ENCODE data around the gene RUBCNL. TPM values are rescaled to one million over a fixed set of nuclear protein-coding genes. Genes with fewer than 3 reads are reported as not detected.

Gene RUBCNL
- total and polyA plus RNA-seq, 2 experiments from 2014 or later: 4.2 to 5.9 TPM

DNA sequence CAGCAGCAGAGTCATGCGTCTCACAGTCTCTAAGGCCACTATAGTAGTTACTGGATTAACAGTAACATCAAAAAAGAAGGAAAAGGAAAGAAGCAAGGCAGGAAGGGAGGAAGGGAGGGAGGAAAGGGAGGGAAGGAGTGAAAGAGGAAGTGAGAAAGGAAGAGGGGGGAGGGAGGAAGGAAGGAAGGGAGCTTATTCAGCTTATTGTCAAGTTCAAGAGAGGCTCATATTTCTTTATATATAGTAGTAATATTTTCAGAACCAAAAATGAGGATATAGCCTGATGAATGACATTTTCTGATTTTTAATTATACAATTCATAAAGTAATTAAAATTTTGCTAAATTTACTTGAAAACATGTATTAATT is 17.7 kb upstream of the RUBCNL start:
- no peak for DNase-seq (ENCODE audit: low spot score)
- H3K27me3 Mint-ChIP-seq (ENCODE audit: insufficient read depth, low read depth, poor library complexity): peaks cover 3% of the 10 kb centered on the region
- no peaks in the 10 kb centered on the region; the same call in 1 of the 2 replicates for H3K9me2 ChIP-seq (ENCODE audit: insufficient read depth)
- no peak overlapping the region for H3K4me3 Mint-ChIP-seq
- no peaks in the 10 kb centered on the region for H3K79me2 ChIP-seq (replicated peaks; ENCODE audit: insufficient read depth)
- no peak for ATAC-seq
- no peak overlapping the region; the same call in 1 of the 2 replicates for H2AFZ ChIP-seq
- no peaks in the 10 kb centered on the region for H3K36me3 ChIP-seq (ENCODE audit: insufficient read depth)
- H4K20me1 ChIP-seq (replicated peaks; ENCODE audit: insufficient read depth): no peaks in the 10 kb centered on the region
- H3K9me3 Mint-ChIP-seq: peaks cover 17% of the 10 kb centered on the region
- H3K36me3 Mint-ChIP-seq (ENCODE audit: low read depth): peaks cover 13% of the 10 kb centered on the region
- no peak overlapping the region for H3K4me2 ChIP-seq
- no peak overlapping the region for H3K27ac Mint-ChIP-seq
- TF ChIP-seq ZNF331 (CRISPR knock-in tag; IDR thresholded peaks at IDR 0.05; ENCODE audit: low read depth): no peak
- TF ChIP-seq CREB1 (CRISPR knock-in tag; IDR thresholded peaks at IDR 0.05; ENCODE audit: low read depth): no peak
- TF ChIP-seq STAT1 (IDR thresholded peaks at IDR 0.05; ENCODE audit: unreplicated experiment): no peak
- TF ChIP-seq, protein P1, sequence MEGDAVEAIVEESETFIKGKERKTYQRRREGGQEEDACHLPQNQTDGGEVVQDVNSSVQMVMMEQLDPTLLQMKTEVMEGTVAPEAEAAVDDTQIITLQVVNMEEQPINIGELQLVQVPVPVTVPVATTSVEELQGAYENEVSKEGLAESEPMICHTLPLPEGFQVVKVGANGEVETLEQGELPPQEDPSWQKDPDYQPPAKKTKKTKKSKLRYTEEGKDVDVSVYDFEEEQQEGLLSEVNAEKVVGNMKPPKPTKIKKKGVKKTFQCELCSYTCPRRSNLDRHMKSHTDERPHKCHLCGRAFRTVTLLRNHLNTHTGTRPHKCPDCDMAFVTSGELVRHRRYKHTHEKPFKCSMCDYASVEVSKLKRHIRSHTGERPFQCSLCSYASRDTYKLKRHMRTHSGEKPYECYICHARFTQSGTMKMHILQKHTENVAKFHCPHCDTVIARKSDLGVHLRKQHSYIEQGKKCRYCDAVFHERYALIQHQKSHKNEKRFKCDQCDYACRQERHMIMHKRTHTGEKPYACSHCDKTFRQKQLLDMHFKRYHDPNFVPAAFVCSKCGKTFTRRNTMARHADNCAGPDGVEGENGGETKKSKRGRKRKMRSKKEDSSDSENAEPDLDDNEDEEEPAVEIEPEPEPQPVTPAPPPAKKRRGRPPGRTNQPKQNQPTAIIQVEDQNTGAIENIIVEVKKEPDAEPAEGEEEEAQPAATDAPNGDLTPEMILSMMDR (conservative IDR thresholded peaks at IDR 0.05; ENCODE audit: low read depth in 2 of 2): no peak
- TF ChIP-seq, protein P2, sequence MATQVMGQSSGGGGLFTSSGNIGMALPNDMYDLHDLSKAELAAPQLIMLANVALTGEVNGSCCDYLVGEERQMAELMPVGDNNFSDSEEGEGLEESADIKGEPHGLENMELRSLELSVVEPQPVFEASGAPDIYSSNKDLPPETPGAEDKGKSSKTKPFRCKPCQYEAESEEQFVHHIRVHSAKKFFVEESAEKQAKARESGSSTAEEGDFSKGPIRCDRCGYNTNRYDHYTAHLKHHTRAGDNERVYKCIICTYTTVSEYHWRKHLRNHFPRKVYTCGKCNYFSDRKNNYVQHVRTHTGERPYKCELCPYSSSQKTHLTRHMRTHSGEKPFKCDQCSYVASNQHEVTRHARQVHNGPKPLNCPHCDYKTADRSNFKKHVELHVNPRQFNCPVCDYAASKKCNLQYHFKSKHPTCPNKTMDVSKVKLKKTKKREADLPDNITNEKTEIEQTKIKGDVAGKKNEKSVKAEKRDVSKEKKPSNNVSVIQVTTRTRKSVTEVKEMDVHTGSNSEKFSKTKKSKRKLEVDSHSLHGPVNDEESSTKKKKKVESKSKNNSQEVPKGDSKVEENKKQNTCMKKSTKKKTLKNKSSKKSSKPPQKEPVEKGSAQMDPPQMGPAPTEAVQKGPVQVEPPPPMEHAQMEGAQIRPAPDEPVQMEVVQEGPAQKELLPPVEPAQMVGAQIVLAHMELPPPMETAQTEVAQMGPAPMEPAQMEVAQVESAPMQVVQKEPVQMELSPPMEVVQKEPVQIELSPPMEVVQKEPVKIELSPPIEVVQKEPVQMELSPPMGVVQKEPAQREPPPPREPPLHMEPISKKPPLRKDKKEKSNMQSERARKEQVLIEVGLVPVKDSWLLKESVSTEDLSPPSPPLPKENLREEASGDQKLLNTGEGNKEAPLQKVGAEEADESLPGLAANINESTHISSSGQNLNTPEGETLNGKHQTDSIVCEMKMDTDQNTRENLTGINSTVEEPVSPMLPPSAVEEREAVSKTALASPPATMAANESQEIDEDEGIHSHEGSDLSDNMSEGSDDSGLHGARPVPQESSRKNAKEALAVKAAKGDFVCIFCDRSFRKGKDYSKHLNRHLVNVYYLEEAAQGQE (IDR thresholded peaks at IDR 0.05; ENCODE audit: unreplicated experiment): no peak
- TF ChIP-seq POLR2AphosphoS5 (IDR thresholded peaks at IDR 0.05; ENCODE audit: low read depth): no peak
- no peak for TF ChIP-seq JUNB (IDR thresholded peaks at IDR 0.05; ENCODE audit: unreplicated experiment)
- no peak for TF ChIP-seq ZNF462 (CRISPR knock-in tag; IDR thresholded peaks at IDR 0.05)
- no peak for TF ChIP-seq NANOG (IDR thresholded peaks at IDR 0.05; ENCODE audit: borderline replicate concordance)
- TF ChIP-seq ETS1 (IDR thresholded peaks at IDR 0.05): no peak
- no peak for TF ChIP-seq EZH2 (IDR thresholded peaks at IDR 0.05; ENCODE audit: low read depth, unreplicated experiment)
- no peak for TF ChIP-seq EZH2phosphoT487 (IDR thresholded peaks at IDR 0.05; ENCODE audit: unreplicated experiment)
- TF ChIP-seq ZNF114 (CRISPR knock-in tag; IDR thresholded peaks at IDR 0.05): no peak
- H3K4me1 ChIP-seq (ENCODE audit: insufficient read depth): no peaks in the 10 kb centered on the region
- no peak overlapping the region for H3K4me3 ChIP-seq
- H3K27ac ChIP-seq (ENCODE audit: low read depth): no peak overlapping the region
- H3K4me1 Mint-ChIP-seq: peaks cover 2% of the 10 kb centered on the region; the same call in 2 of the 3 replicates
- no peaks in the 10 kb centered on the region for H3F3A ChIP-seq (replicated peaks; ENCODE audit: low read depth)
- no peaks in the 10 kb centered on the region for H3K27me3 ChIP-seq (ENCODE audit: insufficient read depth)
